ENCODE data around the gene SMARCC1.

SMARCC1 gene

DNA sequence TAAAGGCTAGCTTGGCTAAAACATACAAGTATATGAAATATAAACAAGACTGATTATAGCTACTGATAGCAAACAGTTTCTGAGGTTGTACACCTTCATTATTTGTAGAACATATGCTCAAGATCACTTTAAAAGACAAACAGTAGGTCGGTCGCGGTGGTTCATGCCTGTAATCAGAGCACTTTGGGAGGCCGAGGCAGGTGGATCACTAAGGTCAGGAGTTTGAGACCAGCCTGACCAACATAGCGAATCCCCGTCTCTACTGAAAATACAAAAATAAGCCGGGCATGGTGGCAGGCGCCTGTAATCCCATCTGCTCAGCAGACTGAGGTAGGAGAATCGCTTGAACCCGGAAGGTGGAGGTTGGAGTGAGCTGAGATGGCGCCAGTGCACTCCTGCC lies 80.3 kb downstream of the SMARCC1 start:
- no peaks in the 10 kb centered on the region for H3K9me3 Mint-ChIP-seq
- H3K4me1 Mint-ChIP-seq (ENCODE audit: low read depth) = no peaks in the 10 kb centered on the region
- H3K36me3 Mint-ChIP-seq (ENCODE audit: low read depth) = peaks cover 54% of the 10 kb centered on the region
- no peak overlapping the region for H3K4me3 Mint-ChIP-seq
- H3K27ac Mint-ChIP-seq = no peak overlapping the region
- no peaks in the 10 kb centered on the region for H3K27me3 Mint-ChIP-seq

DNA sequence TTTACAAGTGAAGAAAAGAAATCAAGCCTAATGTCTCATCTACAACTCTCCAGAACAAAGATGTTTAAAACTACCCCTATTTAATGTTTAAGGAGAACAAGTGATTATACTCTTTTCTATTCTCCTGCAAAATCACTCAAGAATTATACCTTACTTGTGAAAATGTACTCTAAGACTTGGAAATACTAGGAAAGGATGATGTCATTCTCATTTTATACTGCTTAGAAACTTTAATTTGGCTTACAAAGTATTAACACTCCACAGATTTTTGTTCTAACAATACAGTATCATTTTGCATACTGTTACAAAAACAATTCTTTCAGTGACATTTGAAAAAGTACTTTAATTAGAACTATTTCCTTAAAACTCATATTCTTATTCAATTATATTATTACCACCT lies 89.5 kb downstream of the SMARCC1 start:
- Mint-ChIP-seq H3K36me3 (ENCODE audit: low read depth) (peaks cover 52% of the 10 kb centered on the region), H3K9me3 (no peaks in the 10 kb centered on the region), H3K4me1 (ENCODE audit: low read depth) (no peaks in the 10 kb centered on the region), H3K27me3 (no peaks in the 10 kb centered on the region), H3K27ac (no peak overlapping the region), H3K4me3 (no peak overlapping the region)

DNA sequence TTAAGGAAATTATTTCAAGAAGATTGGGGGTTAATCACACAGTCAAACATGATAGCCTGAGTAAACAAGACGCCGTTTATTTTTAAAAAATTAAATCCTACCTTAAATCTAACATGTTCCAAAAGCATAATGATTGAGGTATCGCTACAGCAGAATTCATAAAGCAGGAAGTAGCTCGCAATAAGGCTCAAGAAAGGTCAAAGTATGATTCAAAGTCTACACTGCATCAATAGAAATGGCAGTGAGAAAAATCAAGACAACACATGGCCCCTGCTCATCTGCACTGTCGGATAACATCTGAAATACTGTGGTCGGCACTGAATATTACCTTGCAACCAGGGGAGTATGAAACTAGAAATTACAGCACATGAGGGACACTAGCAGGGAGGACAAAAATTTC lies 93.2 kb downstream of the SMARCC1 start:
- Mint-ChIP-seq H3K4me1 (ENCODE audit: low read depth) (peaks cover 3% of the 10 kb centered on the region), H3K27ac (no peak overlapping the region), H3K4me3 (no peak overlapping the region), H3K36me3 (ENCODE audit: low read depth) (peaks cover 60% of the 10 kb centered on the region), H3K9me3 (no peaks in the 10 kb centered on the region), H3K27me3 (no peaks in the 10 kb centered on the region)

DNA sequence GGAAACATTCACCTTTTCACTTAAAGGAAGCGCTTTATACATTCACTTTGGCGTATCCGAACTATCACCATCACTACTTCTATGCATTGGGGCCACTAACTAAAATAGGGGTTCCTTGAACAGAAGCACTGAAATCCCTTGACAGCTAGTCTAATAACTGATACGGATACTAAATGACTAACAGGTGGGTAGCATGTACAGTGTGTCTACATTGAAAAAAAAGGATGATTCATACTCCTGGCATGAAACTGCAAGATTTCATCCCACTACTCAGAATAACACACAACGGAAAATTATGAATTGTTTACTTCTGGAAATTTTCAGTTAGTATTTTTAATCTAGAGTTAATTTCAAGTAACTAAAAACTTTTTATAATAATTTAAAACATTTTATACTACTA lies 96.7 kb downstream of the SMARCC1 start:
- Mint-ChIP-seq H3K4me3 (no peak overlapping the region), H3K27ac (no peak overlapping the region), H3K27me3 (no peaks in the 10 kb centered on the region), H3K36me3 (ENCODE audit: low read depth) (peaks cover 49% of the 10 kb centered on the region), H3K9me3 (no peaks in the 10 kb centered on the region), H3K4me1 (ENCODE audit: low read depth) (peaks cover 3% of the 10 kb centered on the region)

DNA sequence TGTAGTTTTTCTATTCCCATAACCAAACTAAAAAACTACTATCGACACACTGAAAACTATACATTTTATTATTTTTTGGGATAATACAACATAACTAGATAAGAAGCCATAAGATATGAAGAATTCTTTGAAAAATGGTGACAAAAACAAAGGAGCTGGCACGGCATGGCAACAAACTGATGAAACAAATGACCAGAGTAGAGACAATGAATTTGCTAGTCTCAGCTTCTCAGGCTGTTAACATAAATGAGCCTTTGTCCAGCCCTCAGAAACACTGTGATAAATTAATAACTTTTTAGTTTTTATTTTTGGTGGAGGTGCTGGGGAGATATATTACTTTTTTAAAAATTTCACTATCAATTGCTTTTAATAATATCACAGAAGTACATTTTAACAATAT lies 100.7 kb downstream of the SMARCC1 start:
- Mint-ChIP-seq H3K27ac (no peak overlapping the region), H3K27me3 (no peaks in the 10 kb centered on the region), H3K9me3 (no peaks in the 10 kb centered on the region), H3K4me3 (no peak overlapping the region), H3K36me3 (ENCODE audit: low read depth) (peaks cover 54% of the 10 kb centered on the region), H3K4me1 (ENCODE audit: low read depth) (peaks cover 3% of the 10 kb centered on the region)

DNA sequence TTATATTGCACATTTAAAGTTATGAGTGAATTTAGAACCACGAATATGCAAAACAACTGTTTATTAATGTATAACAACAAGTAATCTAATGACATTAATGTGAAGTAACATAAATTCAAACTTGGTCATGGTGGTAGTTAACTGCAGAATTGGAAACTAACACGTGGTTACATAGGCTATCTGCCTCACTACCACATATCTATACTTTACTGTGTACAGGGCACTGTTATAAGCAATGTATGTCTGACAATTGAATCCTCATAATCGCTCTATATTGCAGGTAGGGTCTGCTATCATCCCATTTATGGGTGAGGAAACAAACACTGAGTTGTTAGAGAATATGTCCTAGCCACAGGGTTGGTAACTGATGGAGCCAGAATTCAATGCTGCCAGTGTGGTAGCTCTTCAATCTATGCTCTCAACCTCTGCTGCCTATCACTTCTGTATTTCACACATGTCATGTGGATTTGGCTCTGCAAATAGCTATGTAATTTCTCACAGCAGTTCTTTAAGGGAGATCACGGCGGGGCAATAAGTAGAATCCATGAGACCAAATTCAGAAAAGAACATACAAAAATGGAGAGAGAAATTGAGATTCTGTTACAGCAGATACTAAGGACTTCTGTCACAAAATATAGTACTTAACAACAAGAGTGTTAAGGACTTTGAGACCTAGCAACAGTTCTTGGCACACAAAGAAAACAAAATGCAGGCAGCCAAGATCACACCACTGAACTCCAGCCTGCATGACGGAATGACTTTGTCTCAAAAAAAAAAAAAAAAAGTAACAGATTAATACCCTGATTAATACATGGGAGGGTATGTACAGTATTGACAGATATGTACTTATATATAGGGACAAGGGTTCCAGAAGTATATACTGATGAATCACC lies 103.0 kb downstream of the SMARCC1 start:
- no peaks in the 10 kb centered on the region for H3K4me1 Mint-ChIP-seq (ENCODE audit: low read depth)
- H3K27ac Mint-ChIP-seq = no peak overlapping the region
- H3K9me3 Mint-ChIP-seq = no peaks in the 10 kb centered on the region
- no peaks in the 10 kb centered on the region for H3K27me3 Mint-ChIP-seq
- peaks cover 64% of the 10 kb centered on the region for H3K36me3 Mint-ChIP-seq (ENCODE audit: low read depth)
- no peak overlapping the region for H3K4me3 Mint-ChIP-seq

DNA sequence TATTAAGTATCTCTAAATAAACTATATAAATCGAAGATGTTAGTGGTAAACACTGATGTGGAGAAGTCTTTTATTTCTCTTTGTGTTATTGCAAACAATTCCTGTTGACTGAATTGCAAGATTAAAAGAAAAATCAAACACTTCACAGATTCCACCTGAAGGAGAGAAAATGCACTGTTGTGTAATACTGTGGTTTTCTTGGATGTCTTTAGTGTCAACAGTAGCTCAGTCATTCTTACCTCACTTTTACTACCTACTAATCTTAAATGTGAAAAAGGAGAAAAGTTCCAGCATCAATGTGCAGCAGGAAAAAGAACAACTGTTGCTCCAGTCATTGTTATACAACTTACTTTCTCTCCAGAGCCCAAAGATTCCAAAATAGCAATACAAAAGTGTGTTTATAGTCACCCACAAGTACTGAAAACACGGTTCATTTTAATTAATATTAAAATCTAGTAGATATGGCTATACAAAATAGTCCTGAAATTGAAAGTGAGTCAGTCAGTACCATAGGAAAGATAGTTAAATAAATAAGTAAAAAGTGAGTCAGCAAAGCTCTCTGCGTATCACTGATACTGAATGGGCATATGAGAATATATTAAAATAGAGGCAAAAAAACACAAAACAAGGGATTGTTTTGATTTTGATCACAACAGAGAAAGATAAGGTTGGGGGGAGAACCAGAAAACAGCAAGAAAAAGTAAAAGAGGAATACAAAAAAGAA lies 112.5 kb downstream of the SMARCC1 start:
- Mint-ChIP-seq H3K27me3 (no peaks in the 10 kb centered on the region), H3K27ac (peak overlapping the region; percentile 4), H3K4me1 (ENCODE audit: low read depth) (no peaks in the 10 kb centered on the region), H3K36me3 (ENCODE audit: low read depth) (peaks cover 60% of the 10 kb centered on the region), H3K9me3 (no peaks in the 10 kb centered on the region), H3K4me3 (no peak overlapping the region)

DNA sequence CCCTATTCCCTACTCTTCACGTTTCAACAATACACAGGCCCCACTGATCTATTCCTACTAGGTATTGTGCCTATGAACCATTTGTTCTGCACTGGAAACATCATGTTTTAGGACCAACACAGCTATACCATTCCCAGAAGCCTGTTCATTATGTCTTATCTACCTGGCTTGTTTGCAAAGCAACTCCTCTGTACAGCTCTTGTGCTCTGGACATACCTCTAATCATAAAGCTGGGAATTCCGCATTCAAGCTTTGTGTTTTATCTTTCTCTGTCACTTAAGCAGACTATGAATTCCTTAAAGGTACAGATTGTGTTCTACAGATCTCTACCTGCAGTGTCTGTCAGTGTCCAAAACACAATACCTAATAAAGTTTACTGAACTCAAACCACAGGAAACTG lies 115.6 kb downstream of the SMARCC1 start:
- Mint-ChIP-seq H3K4me1 (ENCODE audit: low read depth) (no peaks in the 10 kb centered on the region), H3K27ac (no peak overlapping the region), H3K36me3 (ENCODE audit: low read depth) (peaks cover 44% of the 10 kb centered on the region), H3K4me3 (no peak overlapping the region), H3K27me3 (no peaks in the 10 kb centered on the region), H3K9me3 (no peaks in the 10 kb centered on the region)

DNA sequence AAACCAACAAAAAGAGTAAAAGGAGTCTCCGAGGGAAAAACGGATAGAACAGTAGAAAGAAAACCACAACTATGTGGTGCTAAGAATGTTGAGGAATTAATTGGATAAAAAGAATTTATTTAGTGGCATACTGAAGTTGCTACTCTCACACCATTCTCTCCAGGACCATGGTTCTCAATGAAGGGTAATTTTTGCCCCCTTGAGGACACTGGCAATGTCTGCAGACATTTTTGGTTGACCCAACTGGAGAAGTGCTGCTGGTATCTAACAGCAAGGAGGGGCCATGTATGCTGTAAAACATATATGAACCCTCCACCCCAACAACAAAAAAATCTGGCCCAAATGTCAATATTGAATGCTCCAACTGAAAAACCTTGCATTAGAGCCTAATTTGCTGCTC lies 117.2 kb downstream of the SMARCC1 start:
- Mint-ChIP-seq H3K27me3 (no peaks in the 10 kb centered on the region), H3K4me3 (no peak overlapping the region), H3K27ac (no peak overlapping the region), H3K4me1 (ENCODE audit: low read depth) (no peaks in the 10 kb centered on the region), H3K36me3 (ENCODE audit: low read depth) (peaks cover 48% of the 10 kb centered on the region), H3K9me3 (no peaks in the 10 kb centered on the region)

DNA sequence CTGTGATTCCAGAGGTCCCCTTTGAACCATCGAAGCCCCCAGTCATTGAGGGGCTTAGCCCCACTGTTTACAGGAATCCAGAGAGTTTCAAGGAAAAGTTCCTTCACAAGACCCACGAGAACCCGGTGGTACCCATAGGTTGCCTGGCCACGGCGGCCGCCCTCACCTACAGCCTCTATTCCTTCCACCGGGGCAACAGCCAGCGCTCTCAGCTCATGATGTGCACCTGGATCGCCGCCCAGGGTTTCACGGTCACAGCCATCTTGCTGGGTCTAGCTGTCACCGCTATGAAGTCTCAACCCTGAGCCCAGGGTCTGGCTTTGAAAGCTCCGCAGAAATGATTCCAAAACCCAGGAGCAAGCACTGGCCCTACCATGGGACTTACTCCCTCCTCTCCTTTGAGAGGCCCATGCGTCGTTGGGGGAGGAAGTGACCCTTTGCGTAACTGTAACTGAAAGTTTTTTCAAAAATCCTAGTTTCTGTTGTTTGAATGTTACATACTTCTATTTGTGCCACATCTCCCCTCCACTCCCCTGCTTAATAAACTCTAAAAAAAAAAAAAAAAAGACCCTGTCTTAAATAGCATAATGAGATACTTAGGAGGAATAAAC lies 118.0 kb downstream of the SMARCC1 start:
- Mint-ChIP-seq H3K27ac (no peak overlapping the region), H3K4me3 (no peak overlapping the region), H3K27me3 (no peaks in the 10 kb centered on the region), H3K36me3 (ENCODE audit: low read depth) (peaks cover 52% of the 10 kb centered on the region), H3K9me3 (no peaks in the 10 kb centered on the region), H3K4me1 (ENCODE audit: low read depth) (no peaks in the 10 kb centered on the region)

DNA sequence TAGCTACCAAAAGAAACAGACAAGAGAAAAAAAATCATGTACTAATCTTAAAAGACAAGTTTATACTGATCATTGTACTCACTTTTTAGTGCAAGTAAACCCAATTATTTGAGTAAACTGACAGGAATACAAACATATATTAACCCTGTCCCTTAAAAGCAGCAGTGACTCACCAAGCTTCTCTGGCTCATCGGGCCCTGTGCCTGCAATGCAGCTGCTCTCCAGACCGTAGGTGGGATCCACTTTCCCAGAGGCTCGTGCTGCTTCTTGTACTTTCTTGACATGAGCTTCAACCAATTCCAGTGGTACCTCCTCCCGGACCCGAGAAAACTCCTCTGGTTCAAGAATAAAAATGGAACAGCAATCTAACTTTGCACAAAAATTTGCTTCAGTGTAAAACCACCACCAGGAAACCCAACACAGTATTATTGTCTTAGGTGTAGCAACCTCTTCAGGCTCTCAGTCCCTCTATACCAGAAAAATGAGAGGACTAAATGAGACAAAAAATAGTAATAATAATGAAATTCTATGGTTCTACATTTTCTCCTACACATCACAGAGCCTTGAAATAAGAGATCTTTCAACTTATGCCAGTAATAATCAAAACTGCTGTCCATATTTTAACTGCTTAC lies 120.5 kb downstream of the SMARCC1 start:
- peaks cover 63% of the 10 kb centered on the region for H3K36me3 Mint-ChIP-seq (ENCODE audit: low read depth)

DNA sequence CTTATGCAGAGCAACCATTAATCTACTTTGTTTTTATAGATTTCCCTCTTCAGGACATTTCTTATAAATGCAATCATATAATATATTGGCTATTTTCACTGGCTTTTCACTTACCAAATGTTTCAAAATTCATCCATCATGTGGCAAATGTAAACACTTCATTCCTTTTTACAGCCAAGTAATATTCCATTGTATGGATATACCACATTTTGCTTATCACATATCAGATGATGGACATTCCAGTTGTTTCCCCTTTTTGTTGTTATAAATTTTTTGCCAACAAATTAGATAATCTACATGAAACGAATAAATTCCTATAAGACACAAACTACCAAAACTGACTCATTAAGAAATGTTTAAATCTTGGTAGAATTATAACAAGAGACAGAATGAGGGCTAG lies 123.2 kb downstream of the SMARCC1 start:
- Mint-ChIP-seq H3K36me3 (ENCODE audit: low read depth) (peaks cover 59% of the 10 kb centered on the region), H3K4me3 (no peak overlapping the region), H3K9me3 (peaks cover 4% of the 10 kb centered on the region), H3K4me1 (ENCODE audit: low read depth) (no peaks in the 10 kb centered on the region), H3K27ac (no peak overlapping the region), H3K27me3 (no peaks in the 10 kb centered on the region)

More for the DNA sequence above, 120.5 kb downstream of the SMARCC1 start:
- no peak overlapping the region for H3K4me3 Mint-ChIP-seq
- peaks cover 4% of the 10 kb centered on the region for H3K9me3 Mint-ChIP-seq
- no peaks in the 10 kb centered on the region for H3K4me1 Mint-ChIP-seq (ENCODE audit: low read depth)
- H3K27me3 Mint-ChIP-seq = no peaks in the 10 kb centered on the region
- no peak overlapping the region for H3K27ac Mint-ChIP-seq

DNA sequence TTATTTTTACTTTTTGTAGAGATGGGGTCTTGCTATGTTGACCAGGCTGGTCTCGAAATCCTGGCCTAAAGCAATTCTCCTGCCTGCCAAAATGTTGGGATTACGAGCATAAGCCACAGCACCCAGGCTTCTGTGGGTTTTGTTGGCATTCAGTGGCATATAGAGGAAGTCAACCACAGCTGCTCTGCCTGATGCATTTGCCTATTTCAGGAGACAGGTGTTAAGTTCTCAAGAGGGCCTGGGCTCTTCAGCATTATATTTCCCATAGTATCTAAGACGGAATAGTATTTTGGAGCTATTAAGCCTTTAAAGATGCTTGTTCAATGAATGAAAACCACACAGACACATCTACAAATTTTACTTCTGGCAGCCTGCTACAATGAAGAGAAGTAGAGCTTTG lies 129.6 kb downstream of the SMARCC1 start:
- no peak overlapping the region for H3K4me3 Mint-ChIP-seq
- no peak overlapping the region for H3K27ac Mint-ChIP-seq
- no peaks in the 10 kb centered on the region for H3K4me1 Mint-ChIP-seq (ENCODE audit: low read depth)
- peaks cover 41% of the 10 kb centered on the region for H3K36me3 Mint-ChIP-seq (ENCODE audit: low read depth)
- H3K9me3 Mint-ChIP-seq = peaks cover 3% of the 10 kb centered on the region
- no peaks in the 10 kb centered on the region for H3K27me3 Mint-ChIP-seq

DNA sequence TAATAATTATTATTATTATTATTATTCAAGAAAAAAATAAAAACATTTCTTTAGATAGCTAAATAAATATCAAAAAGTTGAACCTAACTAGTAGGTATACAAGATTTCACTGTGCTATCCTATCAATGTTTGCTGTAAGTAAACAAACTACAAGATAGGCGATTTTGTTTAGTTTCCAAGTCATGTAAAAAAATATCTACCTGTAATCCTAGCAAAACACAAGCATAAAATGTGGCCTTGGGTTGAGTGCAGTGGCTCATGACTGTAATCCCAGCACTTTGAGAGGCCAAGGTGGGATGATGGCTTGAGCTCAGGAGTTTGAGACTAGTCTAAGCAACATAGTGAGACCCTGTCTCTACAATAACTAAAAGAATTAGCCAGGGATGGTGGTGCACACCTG lies 131.4 kb downstream of the SMARCC1 start:
- Mint-ChIP-seq H3K27ac (no peak overlapping the region), H3K27me3 (no peaks in the 10 kb centered on the region), H3K4me3 (no peak overlapping the region), H3K36me3 (ENCODE audit: low read depth) (peaks cover 41% of the 10 kb centered on the region), H3K9me3 (no peaks in the 10 kb centered on the region), H3K4me1 (ENCODE audit: low read depth) (no peaks in the 10 kb centered on the region)

DNA sequence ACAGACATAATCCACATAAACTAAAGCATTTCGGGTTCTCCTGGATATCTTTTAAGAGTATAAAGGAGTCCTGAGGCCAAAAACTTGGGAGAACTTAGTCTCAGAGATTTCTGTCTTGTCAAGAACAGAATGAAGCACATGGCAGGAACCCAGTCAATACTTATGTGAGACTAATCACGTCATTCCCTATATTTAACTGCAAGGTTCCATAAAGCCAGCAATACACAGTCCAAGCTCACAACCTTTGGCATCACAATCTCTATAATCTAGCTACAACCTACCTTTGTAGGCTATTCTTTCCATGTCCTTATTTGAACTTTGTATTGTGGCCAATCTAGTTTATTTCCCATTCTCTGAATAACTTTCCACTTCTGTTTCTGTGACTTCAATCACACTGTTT lies 134.1 kb downstream of the SMARCC1 start:
- H3K27me3 Mint-ChIP-seq = no peaks in the 10 kb centered on the region
- no peaks in the 10 kb centered on the region for H3K4me1 Mint-ChIP-seq (ENCODE audit: low read depth)
- H3K4me3 Mint-ChIP-seq = no peak overlapping the region
- H3K9me3 Mint-ChIP-seq = no peaks in the 10 kb centered on the region
- no peak overlapping the region for H3K27ac Mint-ChIP-seq
- peaks cover 61% of the 10 kb centered on the region for H3K36me3 Mint-ChIP-seq (ENCODE audit: low read depth)
